Upper lobe of left lung (tissue), 4 donors: ENCODE data around the gene RABL6.

ENCODE experiments used
- CTCF ChIP-seq, 6 experiments: fragments of 450-650 bp in 4 of 6; fragments of 200-600 bp in 2 of 6; sonication (generic) in 2 of 6; IDR thresholded peaks; one replicate each; pipeline ENCODE4 v1.5.1; 2016 to 2019; ENCODE audit warnings: antibody characterized with exemption in 6 of 6
- EP300 ChIP-seq, 4 donors: sonication (generic); formaldehyde crosslinking; IDR thresholded peaks; one replicate each; pipeline ENCODE4 v1.5.1; 2017; ENCODE audit warnings: antibody characterized with exemption in 4 of 4, control low read depth in 2 of 4
- POLR2A ChIP-seq, 4 donors: fragments of 450-650 bp; IDR thresholded peaks; one replicate each; pipeline ENCODE4 v1.5.1; 2016 to 2017; ENCODE audit warnings: antibody characterized with exemption in 4 of 4, mild to moderate bottlenecking in 2 of 4
- POLR2AphosphoS5 ChIP-seq, 2 donors: sonication (generic); formaldehyde crosslinking; IDR thresholded peaks; one replicate each; pipeline ENCODE4 v1.5.1; 2017; ENCODE audit warnings: antibody characterized with exemption in 2 of 2

GRCh38 chr9:136853596-136854112 lies 45.9 kb downstream of the RABL6 start:
- TF ChIP-seq CTCF (IDR thresholded peaks at IDR 0.05) (no peak), POLR2A (IDR thresholded peaks at IDR 0.05) (no peak), EP300 (IDR thresholded peaks at IDR 0.05) (no peak), POLR2AphosphoS5 (IDR thresholded peaks at IDR 0.05) (no peak)
